ENCODE measurements around the gene ADGRG3.

Gene ADGRG3

GRCh38 chr16:57626420-57627170, 41.5 kb upstream of the ADGRG3 start:
- Histone ChIP-seq H3K79me2 (ENCODE audit: insufficient read depth, low read length) (no peaks in the 10 kb centered on the region), H3K4me2 (ENCODE audit: low read depth, low read length, poor library complexity, severe bottlenecking) (no peak overlapping the region), H3K9ac (ENCODE audit: low read length) (no peak overlapping the region), H3K36me3 (ENCODE audit: low read length) (no peaks in the 10 kb centered on the region), H3K4me3 (ENCODE audit: insufficient read depth, low read length, poor library complexity, severe bottlenecking) (no peak overlapping the region), H3F3A (ENCODE audit: insufficient read depth) (no peaks in the 10 kb centered on the region), H3K27ac (ENCODE audit: low read depth, low read length) (no peak overlapping the region), H2AFZ (ENCODE audit: low read depth, low read length, severe bottlenecking) (no peak overlapping the region), H4K20me1 (ENCODE audit: low read depth, low read length) (no peaks in the 10 kb centered on the region), H3K9me3 (ENCODE audit: insufficient read depth, low read length) (no peaks in the 10 kb centered on the region), H3K27me3 (ENCODE audit: low read length) (no peaks in the 10 kb centered on the region), H3K9me2 (replicated peaks; ENCODE audit: insufficient read depth, low read length) (no peaks in the 10 kb centered on the region)
- TF ChIP-seq, protein P1, sequence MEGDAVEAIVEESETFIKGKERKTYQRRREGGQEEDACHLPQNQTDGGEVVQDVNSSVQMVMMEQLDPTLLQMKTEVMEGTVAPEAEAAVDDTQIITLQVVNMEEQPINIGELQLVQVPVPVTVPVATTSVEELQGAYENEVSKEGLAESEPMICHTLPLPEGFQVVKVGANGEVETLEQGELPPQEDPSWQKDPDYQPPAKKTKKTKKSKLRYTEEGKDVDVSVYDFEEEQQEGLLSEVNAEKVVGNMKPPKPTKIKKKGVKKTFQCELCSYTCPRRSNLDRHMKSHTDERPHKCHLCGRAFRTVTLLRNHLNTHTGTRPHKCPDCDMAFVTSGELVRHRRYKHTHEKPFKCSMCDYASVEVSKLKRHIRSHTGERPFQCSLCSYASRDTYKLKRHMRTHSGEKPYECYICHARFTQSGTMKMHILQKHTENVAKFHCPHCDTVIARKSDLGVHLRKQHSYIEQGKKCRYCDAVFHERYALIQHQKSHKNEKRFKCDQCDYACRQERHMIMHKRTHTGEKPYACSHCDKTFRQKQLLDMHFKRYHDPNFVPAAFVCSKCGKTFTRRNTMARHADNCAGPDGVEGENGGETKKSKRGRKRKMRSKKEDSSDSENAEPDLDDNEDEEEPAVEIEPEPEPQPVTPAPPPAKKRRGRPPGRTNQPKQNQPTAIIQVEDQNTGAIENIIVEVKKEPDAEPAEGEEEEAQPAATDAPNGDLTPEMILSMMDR (IDR thresholded peaks at IDR 0.05; ENCODE audit: insufficient read depth, low read length, poor library complexity, severe bottlenecking), result no peak
- no peak for TF ChIP-seq EZH2phosphoT487 (conservative IDR thresholded peaks at IDR 0.05; ENCODE audit: low read length)

GRCh38 chr16:57627184-57627871, 40.8 kb upstream of the ADGRG3 start:
- Histone ChIP-seq H3K27me3 (ENCODE audit: low read length) (no peaks in the 10 kb centered on the region), H3K9me3 (ENCODE audit: insufficient read depth, low read length) (no peaks in the 10 kb centered on the region), H3K4me3 (ENCODE audit: insufficient read depth, low read length, poor library complexity, severe bottlenecking) (no peak overlapping the region), H3K9ac (ENCODE audit: low read length) (no peak overlapping the region), H4K20me1 (ENCODE audit: low read depth, low read length) (no peaks in the 10 kb centered on the region), H3K27ac (ENCODE audit: low read depth, low read length) (no peak overlapping the region), H3K9me2 (replicated peaks; ENCODE audit: insufficient read depth, low read length) (no peaks in the 10 kb centered on the region), H3K4me2 (ENCODE audit: low read depth, low read length, poor library complexity, severe bottlenecking) (no peak overlapping the region), H3K36me3 (ENCODE audit: low read length) (no peaks in the 10 kb centered on the region), H3K79me2 (ENCODE audit: insufficient read depth, low read length) (no peaks in the 10 kb centered on the region), H2AFZ (ENCODE audit: low read depth, low read length, severe bottlenecking) (no peak overlapping the region), H3F3A (ENCODE audit: insufficient read depth) (no peaks in the 10 kb centered on the region)
- no peak for TF ChIP-seq EZH2phosphoT487 (conservative IDR thresholded peaks at IDR 0.05; ENCODE audit: low read length)
- TF ChIP-seq, protein P1 (IDR thresholded peaks at IDR 0.05; ENCODE audit: insufficient read depth, low read length, poor library complexity, severe bottlenecking), result no peak

DNA sequence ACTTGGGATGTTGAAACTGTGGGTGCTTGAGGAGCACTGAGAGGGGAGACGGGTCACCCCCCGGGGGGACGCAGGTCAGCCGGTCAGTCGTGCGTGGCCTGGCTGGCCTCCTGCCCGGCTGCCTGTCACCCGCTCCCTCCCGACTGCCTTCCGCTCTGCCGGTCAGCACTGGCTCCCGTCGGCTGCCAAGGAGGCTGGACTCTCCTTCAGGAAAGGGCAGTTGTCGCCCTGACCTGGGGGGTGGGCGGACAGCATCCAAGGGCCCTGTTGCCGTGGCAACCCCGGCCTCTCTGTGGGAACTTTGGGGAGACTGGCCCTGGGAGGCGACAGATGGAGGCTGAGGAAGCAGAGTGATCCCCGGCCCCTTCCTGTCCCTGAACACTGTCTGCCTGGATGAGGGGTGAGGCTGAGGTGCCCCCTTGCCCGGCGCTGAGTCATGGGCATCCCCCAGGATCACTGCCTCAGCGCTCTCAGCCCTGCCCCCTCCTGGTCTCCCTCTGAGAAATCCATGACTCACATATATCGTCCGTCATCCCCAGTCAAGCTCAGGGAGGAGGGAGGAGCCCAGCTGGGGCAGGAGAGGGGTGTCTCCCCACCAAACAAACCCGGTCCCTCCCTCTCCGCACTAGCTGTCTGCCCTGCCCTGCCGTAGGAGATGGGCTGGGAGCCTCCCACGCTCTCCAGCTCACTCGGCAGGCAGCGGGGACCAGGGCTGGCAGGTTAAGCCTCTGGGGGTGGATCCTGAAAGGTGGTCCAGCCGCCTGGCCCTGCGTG, 39.9 kb upstream of the ADGRG3 start, which contains the start of gene ADGRG1:
ADGRG1 (plus strand) TSS at position 623 of the 774 bp plus-strand sequence. CDS start 21,658 bp downstream, outside the sequence.
- Histone ChIP-seq H3F3A (ENCODE audit: insufficient read depth) (no peaks in the 10 kb centered on the region), H3K27me3 (ENCODE audit: low read length) (no peaks in the 10 kb centered on the region), H4K20me1 (ENCODE audit: low read depth, low read length) (no peaks in the 10 kb centered on the region), H3K9me3 (ENCODE audit: insufficient read depth, low read length) (no peaks in the 10 kb centered on the region), H3K4me2 (ENCODE audit: low read depth, low read length, poor library complexity, severe bottlenecking) (no peak within 1 kb of the TSS), H3K9me2 (replicated peaks; ENCODE audit: insufficient read depth, low read length) (no peaks in the 10 kb centered on the region), H3K9ac (ENCODE audit: low read length) (no peak within 1 kb of the TSS), H2AFZ (ENCODE audit: low read depth, low read length, severe bottlenecking) (no peak within 1 kb of the TSS), H3K27ac (ENCODE audit: low read depth, low read length) (no peak within 1 kb of the TSS), H3K79me2 (ENCODE audit: insufficient read depth, low read length) (no peaks in the 10 kb centered on the region), H3K36me3 (ENCODE audit: low read length) (no peaks in the 10 kb centered on the region), H3K4me3 (ENCODE audit: insufficient read depth, low read length, poor library complexity, severe bottlenecking) (no peak within 1 kb of the TSS)
- TF ChIP-seq EZH2phosphoT487 (conservative IDR thresholded peaks at IDR 0.05; ENCODE audit: low read length), result no peak
- TF ChIP-seq, protein P1 (IDR thresholded peaks at IDR 0.05; ENCODE audit: insufficient read depth, low read length, poor library complexity, severe bottlenecking), result no peak

All from SU-DHL-6 (cell line).